ENCODE data around the gene GAB1. TPM values are rescaled to one million over a fixed set of nuclear protein-coding genes. Genes with fewer than 3 reads are reported as not detected.

GAB1 gene
- total RNA-seq, 1 donor from 2014 or later = 63.3 TPM

DNA sequence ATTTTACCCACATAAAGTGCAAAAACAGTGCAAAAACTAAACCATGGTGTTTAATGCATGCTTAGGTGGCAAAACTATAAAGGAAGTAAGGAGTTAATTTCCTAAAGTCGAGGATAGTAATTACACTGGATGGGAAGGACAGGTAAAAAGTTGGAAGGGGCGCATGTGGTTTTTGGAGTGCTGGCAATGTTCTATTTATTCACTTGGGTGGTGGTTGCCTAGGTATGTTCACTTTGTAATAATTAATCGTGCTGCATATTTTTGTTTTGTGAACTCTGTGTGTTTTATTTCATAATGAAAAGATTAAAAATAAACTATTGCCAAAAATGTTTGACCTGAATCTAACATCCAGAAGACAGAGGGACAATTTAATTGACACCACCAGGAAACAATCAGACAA lies 144.7 kb downstream of the GAB1 start:
- intact Hi-C loops (cut with DNase I) = no loop called here
- ATAC-seq (peak in 1 of 2 donors; percentile 57), DNase-seq (no peak)
- no peak overlapping the region for H3K27ac ChIP-seq
- TF ChIP-seq, protein P1, sequence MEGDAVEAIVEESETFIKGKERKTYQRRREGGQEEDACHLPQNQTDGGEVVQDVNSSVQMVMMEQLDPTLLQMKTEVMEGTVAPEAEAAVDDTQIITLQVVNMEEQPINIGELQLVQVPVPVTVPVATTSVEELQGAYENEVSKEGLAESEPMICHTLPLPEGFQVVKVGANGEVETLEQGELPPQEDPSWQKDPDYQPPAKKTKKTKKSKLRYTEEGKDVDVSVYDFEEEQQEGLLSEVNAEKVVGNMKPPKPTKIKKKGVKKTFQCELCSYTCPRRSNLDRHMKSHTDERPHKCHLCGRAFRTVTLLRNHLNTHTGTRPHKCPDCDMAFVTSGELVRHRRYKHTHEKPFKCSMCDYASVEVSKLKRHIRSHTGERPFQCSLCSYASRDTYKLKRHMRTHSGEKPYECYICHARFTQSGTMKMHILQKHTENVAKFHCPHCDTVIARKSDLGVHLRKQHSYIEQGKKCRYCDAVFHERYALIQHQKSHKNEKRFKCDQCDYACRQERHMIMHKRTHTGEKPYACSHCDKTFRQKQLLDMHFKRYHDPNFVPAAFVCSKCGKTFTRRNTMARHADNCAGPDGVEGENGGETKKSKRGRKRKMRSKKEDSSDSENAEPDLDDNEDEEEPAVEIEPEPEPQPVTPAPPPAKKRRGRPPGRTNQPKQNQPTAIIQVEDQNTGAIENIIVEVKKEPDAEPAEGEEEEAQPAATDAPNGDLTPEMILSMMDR (IDR thresholded peaks at IDR 0.05) = no peak
- no peaks in the 10 kb centered on the region for H3K4me1 ChIP-seq
- H3K4me3 ChIP-seq = no peak overlapping the region
- H3K27me3 ChIP-seq (ENCODE audit: low read depth) = no peaks in the 10 kb centered on the region
- no peaks in the 10 kb centered on the region for H3K36me3 ChIP-seq
- no peaks in the 10 kb centered on the region for H3K9me3 ChIP-seq

DNA sequence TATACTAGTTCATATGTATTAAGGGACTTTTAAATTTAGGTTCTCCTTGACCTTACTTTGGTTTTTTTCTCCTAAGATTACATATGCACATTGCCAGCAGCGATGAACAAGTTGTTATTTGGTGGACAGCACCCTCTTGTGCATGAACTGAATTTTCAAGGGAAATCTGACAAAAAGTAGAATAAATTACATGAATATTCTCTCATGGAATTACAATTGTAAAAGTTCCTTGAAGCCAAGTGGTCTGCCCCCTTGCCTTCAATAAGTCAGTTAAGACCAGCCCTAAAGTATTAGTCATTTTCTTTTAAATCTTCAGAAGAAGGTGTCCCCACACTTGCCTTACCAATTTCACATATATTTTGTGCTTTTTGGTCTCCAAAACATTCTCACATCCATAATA lies 146.2 kb downstream of the GAB1 start:
- H3K9me3 ChIP-seq = no peaks in the 10 kb centered on the region
- no peak overlapping the region for H3K4me3 ChIP-seq
- H3K4me1 ChIP-seq = no peaks in the 10 kb centered on the region
- H3K27me3 ChIP-seq (ENCODE audit: low read depth) = no peaks in the 10 kb centered on the region
- DNase-seq (no peak), ATAC-seq (peak in 1 of 2 donors; percentile 79)
- TF ChIP-seq, protein P1 (IDR thresholded peaks at IDR 0.05) = peak; percentile 61
- H3K27ac ChIP-seq = no peak overlapping the region
- intact Hi-C loops (cut with DNase I) = no loop called here
- no peaks in the 10 kb centered on the region for H3K36me3 ChIP-seq

DNA sequence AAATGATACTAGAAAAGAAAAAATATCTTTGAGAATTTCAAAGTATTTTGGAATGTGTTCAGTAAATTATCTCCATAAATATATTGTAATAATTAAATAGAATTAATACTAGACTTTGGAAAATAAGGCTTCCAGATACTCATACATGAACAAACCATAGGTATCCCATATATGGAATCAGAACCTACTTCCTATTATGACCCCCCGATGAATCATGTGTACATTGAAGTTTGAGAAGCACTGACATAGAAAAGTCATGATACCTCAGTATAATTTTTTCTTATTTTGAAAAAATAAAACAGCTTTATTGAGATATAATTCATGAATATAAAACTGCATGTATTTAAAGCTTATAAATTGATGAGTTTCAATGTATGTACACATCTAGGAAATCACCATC lies 149.6 kb downstream of the GAB1 start:
- H3K36me3 ChIP-seq = no peaks in the 10 kb centered on the region
- H3K27me3 ChIP-seq (ENCODE audit: low read depth) = no peaks in the 10 kb centered on the region
- intact Hi-C loops (cut with DNase I) = no loop called here
- H3K9me3 ChIP-seq = no peaks in the 10 kb centered on the region
- H3K4me1 ChIP-seq = no peaks in the 10 kb centered on the region
- H3K27ac ChIP-seq = no peak overlapping the region
- no peak overlapping the region for H3K4me3 ChIP-seq
- ATAC-seq = no peak
- TF ChIP-seq, protein P1 (IDR thresholded peaks at IDR 0.05) = no peak
- DNase-seq = no peak

DNA sequence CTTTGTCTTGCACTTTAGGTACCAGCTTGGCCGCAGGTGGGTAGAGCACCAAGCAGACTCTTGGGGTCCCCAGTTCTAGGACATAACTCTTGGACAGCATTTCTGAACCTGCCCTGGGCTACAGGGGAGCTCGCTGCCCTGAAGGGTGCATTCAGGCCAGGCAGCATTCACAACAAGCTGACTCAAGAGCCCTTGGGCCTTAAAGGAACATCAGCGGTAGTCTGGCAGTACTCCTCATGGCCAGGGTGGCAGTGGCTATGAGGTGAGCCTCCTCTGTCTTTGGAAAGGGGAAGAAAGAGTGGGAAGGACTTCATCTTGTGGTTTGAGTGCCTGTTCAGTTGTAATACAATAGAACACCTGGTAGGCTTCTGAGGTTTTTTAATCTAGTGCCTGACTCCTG lies 152.0 kb downstream of the GAB1 start:
- no peaks in the 10 kb centered on the region for H3K9me3 ChIP-seq
- H3K27me3 ChIP-seq (ENCODE audit: low read depth) = no peaks in the 10 kb centered on the region
- no peak for DNase-seq
- no peak overlapping the region for H3K4me3 ChIP-seq
- intact Hi-C loops (cut with DNase I) = no loop called here
- TF ChIP-seq, protein P1 (IDR thresholded peaks at IDR 0.05) = no peak
- H3K27ac ChIP-seq = no peak overlapping the region
- H3K4me1 ChIP-seq = no peaks in the 10 kb centered on the region
- no peaks in the 10 kb centered on the region for H3K36me3 ChIP-seq
- ATAC-seq = peak; percentile 37 to 59

DNA sequence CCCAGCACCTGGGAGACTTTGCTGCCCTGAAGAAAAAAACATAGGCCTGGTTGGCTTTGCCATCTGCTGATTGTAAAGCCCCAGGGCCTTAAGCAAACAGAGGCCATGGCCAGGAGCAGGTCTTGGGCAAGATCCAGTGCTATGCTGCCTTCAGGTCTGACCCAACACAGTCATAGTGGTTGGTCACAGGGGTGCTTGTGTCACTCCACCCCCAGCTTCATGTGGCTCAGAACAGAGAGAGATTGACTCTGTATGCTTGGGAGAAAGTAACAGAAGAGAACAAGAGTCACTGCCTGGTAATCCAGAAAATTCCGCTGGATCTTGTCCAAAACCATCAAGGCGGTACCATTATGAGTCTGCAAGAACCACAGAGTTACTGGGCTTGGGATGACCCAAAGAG lies 152.4 kb downstream of the GAB1 start:
- ATAC-seq (no peak), DNase-seq (no peak)
- no peaks in the 10 kb centered on the region for H3K4me1 ChIP-seq
- no peak overlapping the region for H3K27ac ChIP-seq
- no peaks in the 10 kb centered on the region for H3K27me3 ChIP-seq (ENCODE audit: low read depth)
- no peaks in the 10 kb centered on the region for H3K9me3 ChIP-seq
- intact Hi-C loops (cut with DNase I) = no loop called here
- TF ChIP-seq, protein P1 (IDR thresholded peaks at IDR 0.05) = no peak
- H3K4me3 ChIP-seq = no peak overlapping the region
- no peaks in the 10 kb centered on the region for H3K36me3 ChIP-seq

DNA sequence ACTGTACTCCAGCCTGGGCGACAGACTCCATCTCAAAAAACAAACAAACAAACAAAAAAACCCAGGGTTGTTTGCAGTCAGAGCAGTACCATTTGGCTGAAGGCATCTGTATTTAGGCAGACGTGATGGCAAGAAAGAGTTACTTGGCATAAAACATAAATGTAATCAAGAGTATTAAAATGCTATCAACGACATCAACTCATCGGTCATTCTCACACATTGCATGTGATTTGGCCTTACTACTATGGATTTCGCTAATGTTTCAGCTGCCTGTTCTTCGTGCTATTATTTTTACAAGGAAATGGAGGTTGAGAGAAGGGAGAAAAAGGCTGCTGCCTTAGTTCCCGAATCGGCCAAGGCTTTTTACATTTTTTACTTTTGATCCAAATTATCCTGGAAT lies 161.3 kb downstream of the GAB1 start:
- Histone ChIP-seq H3K4me1 (no peaks in the 10 kb centered on the region), H3K9me3 (no peaks in the 10 kb centered on the region), H3K36me3 (no peaks in the 10 kb centered on the region), H3K27ac (no peak overlapping the region), H3K4me3 (no peak overlapping the region), H3K27me3 (ENCODE audit: low read depth) (no peaks in the 10 kb centered on the region)
- no peak for ATAC-seq
- intact Hi-C loops (cut with DNase I) = no loop called here
- DNase-seq = no peak
- TF ChIP-seq, protein P1 (IDR thresholded peaks at IDR 0.05) = no peak

Measured in lower lobe of right lung (tissue), 2 donors.